ENCODE measurements around the gene HTR3A.

DNA sequence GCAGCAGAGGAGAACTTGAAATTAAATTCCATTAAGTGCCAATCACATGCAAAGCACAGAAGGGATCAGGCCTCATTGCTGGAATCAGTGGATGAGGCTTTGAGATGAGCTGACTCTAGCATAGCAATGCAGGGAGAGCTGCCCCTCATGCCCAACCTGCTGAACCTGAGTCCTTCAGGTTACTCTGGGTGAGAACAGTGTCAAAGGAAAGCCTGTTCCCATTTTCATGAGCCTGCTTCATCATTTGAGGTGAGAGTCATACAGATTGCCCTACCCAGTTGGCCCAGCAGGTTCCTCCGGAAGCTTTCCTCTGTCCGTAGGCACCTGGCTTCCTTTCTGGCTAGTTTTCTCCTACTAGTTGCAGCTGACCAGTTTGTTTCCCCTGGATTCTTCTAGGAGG, 58.7 kb downstream of the HTR3A start:
- no peak for TF ChIP-seq CTCF (IDR thresholded peaks at IDR 0.05)
- no peak for TF ChIP-seq POLR2A (IDR thresholded peaks at IDR 0.05)
- no peak for TF ChIP-seq EP300 (IDR thresholded peaks at IDR 0.05)
- no peak for TF ChIP-seq POLR2AphosphoS5 (IDR thresholded peaks at IDR 0.05)
